Fibroblast of the conjunctiva (primary cell): ENCODE results near the gene PBX1.
"Not testable (repeated sequence)": the region's sequence is repeated elsewhere in the genome, so short reads cannot be mapped to it uniquely, and the experiment has no call there.

Experiments used
- DNase-seq: peaks from one replicate; pipeline ENCODE4 v3.0.0-alpha.2; 2010; ENCODE audit warnings: low read depth

PBX1 gene

DNA sequence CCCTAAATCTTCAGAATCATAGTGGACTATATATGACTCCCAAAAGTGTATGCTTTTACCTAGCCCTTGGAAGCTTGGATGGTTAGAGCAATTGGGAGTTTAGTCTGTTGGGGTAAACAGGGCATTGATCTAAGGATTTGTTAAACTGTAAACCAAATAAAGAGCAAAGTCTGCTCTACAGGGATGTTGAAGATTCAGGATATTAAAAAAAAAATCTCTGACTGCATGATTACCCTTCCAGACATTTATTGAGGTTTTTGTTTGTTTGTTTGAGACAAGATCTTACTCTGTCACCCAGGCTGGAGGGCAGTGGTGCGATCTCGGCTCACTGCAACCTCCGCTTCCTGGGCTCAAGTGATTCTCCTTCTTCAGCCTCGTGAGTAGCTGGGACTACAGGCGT is 31.6 kb downstream of the PBX1 start:
- no peak for DNase-seq

DNA sequence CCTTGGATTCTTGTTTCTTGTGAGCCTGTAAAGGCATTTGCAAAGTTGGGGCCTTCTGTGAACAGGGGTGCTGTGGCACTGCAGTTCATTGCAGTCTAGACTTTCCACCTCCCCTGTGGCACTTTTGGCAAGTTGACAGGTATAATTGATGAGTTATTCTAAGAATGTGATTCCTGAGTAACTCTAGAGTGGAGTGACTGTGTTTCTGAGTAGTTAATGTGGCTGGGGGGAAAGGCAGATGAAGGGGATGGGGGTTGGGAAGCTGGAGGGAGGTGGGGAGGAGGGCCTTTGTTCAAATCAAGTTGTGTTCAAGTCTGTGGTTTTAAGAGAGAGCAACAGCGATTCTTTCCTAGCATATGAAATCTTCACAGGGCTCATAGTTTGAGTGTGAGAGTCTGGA is 32.9 kb downstream of the PBX1 start:
- no peak for DNase-seq

DNA sequence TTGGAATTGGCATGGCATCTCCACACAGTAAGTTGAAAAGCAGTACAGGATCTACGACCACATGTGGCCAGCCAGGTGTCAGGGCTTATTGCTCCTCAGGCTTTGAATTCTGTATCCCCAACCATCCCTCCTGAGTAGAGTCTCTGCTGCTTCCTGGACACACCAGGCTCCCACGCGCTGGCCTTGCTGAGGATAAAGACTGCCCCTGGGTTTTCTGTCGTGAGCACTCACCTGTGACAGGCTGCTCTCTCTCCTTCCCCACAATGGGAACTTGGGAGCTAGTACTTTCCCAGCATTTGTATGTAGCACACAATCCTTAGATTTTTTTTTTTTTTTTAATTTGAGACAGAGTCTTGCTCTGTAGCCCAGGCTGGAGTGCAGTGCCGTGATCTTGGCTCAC is 33.6 kb downstream of the PBX1 start:
- no peak for DNase-seq

DNA sequence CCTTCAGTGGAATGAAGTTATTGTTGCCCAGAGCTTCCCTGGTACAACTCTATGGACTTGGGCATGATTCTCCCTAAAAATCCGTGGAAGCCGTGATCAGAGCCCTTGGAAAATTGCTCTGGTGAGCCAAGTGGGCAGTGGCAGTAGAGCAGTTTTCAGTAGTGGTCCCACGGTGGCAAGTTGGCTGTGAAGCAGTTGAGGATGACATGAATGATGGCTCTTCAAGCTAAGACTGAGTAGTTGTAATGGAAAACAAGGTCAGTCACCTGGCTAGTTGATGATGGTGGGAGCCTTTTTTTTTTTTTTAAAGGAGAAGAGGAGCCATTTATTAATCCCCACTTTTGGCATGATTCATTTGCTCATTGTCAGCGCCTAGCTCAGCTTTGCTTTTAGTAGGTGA is 36.2 kb downstream of the PBX1 start:
- DNase-seq, result no peak

DNA sequence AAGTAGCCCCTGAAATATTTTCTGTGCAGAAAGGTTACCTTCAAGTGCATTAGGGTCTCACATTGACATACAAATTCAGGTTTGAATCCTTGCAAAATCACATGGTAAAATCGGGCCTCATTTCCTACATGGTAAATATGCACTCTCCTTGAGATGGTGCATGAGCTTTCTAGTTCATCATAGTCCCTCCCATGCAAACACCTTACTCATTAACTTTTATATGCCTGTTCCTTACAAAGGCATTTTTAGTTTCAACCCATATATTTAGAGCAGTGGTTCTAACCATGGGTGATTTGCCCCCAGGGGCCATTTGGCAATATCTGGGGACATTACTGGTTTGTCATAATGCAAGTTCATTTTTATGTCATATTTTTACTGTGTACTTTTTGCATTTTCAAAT is 37.2 kb downstream of the PBX1 start:
- no peak for DNase-seq

DNA sequence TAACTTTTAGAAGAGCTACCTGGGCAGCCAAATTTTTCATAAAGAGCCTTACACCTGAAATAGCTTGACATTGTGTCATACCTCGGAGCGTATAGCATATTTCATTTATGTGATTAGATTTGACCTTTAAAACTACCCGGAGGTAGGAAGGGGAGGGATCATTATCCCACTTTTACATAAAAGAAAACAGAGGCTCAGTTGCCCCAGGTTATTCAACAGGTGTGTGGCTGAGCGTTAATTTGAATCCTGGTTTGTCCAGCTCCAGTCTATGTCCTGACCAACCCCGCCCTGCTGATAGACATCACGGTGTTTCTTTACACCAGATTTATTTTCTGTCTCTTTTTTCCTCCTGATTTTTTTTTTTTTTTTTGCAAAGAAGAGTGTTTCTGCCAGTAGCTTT is 39.7 kb downstream of the PBX1 start:
- DNase-seq, result no peak

DNA sequence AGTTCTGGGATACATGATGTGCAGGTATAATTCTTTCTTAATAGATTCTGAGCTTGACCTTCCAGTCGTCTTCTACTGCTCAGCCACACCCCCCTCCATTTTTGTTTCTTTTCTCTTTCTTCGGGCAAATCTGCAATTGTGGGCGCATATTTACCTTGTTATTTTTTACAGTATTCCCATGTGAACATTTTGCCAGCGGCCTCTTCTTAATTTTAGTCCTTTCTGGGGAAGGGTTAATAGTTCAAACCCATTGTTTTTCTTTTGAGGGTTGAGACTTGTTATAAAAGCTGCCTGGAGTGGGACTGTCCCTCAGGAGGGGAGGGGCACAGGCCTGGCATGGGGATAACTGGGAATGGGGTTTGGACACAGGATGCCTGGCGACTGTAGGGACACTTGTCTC is 40.3 kb downstream of the PBX1 start:
- no peak for DNase-seq

DNA sequence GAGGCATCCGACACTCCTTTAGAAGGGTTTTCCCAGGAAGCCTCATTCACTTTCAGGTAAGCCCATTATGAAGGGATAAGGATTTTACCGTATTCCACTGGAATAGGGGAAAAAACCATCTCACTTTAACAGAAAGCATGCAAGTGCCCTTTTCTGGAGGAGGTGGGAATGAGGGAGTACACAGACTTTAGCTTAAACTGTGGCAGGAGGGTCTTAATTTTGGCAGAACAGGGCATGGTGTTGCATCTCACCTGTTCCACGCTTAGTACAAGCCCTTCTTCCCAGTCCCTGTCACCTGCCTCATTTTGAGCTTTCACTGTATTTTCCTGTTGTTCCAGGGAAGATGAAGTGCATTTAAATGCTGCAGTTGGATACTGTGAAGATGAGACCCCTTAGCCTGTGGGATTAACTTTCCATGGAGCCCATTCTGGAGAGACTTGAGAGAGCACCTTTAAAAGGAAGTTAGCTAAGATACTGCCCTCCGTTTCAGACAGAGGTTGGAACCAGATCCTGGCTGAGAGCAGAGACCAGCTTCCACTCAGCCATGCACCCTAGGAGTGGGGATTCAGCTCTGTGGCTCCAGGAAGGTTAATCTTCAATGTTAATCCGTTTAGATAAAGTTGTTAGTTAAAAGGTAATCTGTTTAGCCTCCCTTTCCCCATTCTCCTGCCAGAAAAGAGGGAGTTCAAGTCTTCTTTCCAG is 42.6 kb downstream of the PBX1 start:
- no peak for DNase-seq

DNA sequence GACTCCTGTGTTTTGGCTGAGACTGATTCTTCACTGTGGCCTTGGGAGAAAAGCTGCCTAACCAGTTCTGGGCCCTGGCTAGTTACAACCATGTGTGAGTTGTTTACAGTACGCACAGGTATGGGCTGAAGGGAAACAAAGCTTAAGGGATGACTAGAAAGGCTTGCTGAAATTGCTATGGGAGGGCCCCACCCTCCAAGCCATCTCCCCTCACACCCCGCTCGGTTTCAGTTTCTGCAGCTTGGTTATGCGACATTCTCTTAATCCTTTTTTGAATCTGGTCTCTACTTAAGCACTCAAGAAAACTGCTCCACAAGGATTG is 43.1 kb downstream of the PBX1 start:
- DNase-seq, result no peak

DNA sequence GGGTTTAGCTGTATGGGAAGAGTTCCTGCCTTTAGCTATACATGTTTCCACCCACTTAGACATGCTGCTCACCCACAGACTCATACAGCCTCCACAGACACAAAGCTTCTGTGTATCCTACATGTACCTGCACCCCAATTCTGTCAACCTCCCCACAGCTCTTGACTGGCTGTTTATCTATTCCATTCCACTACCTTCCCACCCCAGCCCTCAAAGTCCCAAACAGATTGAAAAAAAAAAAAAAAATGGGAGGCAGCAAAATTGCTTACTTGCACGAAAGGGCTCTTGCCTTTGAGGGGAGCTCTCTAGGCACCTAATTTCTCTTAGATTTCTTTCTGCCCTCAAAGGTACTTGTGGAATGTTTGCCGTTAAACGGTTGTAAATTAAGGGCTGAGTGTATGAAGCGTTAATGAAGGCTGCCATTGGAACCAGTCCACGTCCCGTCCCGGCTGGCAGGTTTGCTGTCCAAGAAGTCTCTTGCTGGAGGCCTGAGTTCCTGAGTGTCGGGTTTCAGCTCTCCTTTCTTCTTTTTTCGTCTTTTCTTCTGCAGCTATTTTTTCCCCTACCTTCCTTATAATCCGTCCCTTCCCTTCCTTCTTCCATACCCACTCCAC is 43.6 kb downstream of the PBX1 start:
- DNase-seq, result no peak

DNA sequence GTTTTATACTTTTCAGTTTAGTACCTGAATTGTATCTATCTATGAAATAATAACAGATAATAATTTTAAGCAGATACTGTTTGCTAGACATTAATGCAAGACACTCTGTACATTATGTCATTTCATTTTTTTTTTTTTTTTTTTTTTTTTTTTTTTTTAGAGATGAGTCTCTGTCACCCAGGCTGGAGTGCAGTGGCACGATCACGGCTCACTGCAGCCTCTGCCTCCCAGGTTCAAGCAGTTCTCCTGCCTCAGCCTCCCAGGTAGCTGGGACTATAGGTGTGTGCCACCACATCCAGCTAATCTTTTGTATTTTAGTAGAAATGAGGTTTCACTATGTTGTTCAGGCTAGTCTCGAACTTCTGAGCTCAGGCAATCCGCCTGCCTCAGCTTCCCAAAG is 44.8 kb downstream of the PBX1 start:
- not testable (repeated sequence) for DNase-seq

DNA sequence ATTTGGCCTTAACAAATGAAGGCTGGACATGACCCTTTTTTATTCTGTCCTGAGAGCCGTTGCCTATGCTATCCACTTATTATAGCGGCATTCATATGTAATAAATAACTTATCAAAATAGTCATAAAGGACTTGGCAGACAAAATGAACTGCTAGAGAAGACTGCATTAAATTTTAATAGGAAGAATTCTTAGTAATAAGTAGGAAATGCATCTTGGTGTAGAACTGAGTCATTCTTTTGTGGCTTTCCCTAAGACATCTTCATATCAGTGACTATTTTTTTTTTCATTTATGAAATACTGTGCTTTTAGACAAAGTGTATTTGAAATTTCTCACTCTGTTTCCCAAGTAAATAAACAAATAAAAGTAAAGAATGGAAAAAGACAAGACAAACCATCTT is 45.6 kb downstream of the PBX1 start:
- no peak for DNase-seq

DNA sequence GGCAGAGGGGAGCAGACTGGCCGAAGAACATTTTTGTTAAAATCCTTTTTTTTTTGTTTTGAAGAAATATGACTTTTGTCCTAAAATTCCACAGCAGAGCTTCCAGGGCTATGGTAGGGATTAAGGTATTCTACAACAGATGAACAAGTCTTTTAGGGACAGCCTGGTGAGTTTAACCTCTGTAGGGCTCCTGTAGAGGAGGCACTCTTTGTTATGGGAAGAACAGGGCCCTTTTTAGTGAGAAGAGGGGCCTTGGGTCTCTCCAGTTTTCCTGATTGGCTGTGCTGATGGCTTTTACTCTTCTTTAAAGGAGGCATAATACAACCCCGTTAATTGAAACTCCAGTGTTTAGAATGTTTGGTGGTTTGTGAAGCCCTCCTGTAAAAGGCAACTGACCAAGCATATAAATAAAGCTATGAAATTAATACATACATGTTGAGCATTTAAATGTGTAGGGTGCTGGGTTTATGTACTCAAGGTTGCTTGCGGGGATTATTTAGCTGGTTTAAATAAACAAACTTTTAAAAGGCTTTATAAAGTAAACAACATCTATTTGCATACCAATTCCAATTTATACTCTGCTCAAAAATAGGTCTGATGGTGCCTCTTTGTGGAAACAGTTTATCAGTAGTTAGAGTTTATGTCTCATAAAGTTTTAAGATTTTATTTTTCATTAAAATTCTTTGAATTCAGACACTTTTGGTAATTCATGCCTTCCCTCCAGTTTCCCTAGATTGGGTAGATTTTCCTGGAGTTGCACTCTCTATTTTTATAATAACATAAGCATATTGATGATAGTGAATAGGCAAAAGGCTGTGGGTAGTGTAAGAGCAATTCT is 46.5 kb downstream of the PBX1 start:
- no peak for DNase-seq

DNA sequence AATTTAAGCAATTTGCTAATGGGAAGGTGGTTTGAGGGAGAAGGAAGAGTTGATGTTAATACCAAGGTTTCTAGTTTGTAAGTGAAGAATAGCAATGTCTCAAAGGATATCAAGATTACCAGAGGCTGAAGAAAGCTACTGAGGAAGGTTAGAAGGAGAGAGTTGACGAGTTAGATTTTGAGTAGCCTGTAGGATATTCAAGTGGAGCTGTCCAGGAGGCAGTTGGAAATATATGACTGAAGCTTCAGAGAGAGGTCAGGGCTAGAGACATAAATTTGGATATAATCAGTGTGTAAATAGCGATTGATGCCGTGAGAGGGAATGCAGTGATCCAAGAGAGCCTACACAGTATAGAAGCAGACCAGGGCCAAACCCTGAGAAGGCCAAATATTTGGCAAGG is 48.4 kb downstream of the PBX1 start:
- no peak for DNase-seq

DNA sequence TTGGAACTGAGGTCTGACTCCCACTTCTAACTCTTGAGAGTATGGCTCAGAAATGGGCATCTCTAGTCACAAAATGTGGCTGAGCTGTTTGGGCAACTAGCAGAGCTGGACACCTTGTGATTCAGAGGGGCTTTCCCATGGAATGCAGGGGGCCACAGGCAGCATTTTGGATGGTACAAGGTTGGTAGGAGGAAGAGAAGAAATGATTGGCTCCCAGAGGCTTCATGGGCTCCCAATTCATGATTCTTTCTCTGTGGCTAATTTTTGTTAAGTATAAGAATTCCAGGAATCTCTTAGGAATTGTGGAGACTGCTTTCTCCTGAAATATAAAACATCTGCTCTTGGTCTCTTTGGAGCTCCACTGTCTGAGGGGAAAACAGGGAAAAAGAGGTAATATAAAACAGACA is 49.7 kb downstream of the PBX1 start:
- no peak for DNase-seq

DNA sequence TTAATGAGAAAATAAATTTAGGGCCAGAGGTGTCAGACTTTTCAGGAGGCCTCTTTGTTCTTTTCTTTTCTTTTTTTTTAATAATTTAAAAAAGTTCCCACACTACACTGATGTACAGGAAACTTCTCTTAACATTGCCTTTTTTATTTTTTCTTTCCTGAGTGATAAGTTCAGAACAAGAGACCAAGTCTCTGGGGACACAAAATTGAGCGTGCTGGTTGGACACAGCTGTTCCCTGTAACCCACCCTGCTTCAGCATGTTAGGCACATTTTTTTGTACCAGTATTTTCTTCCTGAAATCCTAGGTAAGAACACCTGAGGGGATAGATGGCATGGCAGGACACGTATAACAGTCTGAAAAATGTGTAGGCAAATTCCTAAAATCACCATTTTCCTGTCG is 50.1 kb downstream of the PBX1 start:
- no peak for DNase-seq

DNA sequence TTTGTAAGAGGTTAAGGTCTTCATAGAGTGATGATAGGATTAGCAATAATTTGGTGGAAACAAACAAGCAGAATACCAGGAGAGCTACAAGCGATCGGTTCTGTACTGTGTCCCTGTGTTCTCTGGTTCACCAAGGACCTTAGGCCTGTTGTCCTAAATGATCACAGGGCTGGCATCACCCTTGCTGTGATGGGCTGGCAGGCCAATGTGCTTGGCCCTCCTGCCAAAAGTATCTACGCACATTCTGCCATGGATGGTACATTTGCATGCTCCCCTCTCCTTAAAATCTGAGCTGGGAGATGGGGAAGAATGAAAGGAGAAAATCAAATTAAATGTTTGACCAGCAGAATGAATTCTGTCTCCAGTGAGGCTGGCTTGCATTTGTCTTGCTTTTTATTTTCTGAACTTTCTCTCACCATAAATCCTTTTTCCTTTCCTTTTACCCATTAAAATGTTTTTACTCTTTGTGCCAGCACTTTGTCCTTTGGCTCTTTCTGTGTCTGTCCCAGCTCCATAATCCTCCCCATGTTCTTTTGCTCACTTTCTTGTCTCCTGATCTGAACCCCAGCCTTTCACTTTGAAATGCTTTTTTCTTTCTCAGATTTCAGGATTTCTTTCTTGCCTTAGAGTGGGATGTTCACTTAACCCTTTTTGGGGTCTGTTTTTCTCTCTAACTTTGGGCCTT is 51.7 kb downstream of the PBX1 start:
- DNase-seq, result no peak

DNA sequence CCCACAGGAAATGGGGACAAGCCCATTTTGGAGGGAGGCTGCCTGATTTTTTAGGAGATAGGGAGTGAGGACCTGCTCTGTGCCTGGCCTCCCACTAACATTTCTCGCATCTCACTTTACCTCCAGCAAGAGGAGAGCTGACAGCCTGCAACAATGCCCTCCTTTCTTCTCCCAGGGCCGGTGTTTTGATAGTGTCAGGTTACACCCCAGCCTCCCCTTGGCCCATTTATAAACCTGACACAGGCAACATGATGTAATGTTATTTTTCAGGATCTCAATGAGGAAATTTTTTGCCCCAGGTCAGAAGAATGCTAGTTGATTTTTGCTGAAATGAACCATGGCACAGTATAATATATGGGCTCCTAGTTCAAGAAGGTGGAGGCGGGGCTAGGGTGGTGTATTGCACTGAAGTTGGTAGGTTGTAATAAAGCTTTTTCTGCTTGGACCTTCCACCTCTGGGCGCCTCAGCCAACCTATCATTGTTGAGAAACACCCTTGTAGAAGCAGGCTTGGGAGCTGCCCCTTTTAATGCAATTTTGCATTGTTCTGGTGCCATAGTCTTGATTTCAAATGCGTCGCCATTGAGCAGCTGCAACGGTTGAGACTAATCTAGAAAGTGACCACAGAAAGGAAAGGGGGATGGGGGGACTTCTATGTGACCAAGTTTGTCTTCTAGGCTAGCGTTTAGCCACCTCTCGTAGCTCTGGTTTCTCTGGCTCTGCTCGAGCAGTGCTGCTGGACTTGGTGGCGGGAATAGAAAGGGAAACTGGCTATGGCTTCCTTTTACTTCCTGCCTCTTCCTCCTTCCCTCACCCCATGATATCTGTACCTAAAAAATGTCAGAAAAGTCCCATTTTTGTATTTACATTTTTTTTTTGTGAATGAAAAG is 53.0 kb downstream of the PBX1 start:
- DNase-seq, result peak; percentile 53

DNA sequence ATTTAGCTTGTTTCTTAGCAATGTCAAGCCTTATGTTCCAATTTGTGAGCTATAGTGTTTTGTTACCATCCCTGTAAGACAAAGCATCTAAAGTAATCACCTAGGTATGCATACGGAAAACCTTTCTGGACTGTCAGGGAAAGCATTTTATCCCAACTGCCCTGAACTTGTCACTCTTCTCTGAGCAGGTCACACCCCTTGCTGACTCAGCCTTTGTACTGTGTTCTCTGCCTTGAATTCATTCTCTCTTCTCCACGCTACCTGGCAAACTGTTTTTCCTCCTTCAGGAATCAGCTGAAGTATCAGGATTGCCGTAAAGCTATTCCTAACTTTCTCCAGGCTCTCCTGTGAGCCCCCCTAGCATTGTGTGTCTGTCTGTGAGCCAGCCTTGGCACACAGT is 54.2 kb downstream of the PBX1 start:
- no peak for DNase-seq

DNA sequence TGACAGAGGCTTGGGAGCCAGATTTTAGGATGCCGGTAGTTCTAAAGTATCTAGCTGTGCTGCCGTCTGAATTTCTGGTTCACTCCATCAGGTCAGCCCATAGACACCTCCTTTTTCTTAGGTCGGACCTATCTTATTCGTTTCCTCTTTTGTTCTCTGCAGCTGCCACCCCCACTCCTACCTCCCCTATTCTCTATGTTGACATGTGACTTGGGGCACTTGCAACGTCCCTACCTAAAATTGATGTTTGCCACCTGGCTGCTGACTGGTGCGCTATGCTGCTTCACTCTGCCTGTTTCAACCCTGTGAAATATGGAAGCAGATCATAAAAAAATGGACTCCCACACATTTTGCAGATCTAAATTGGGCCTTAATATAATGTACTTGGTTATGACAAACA is 55.3 kb downstream of the PBX1 start:
- DNase-seq, result no peak

DNA sequence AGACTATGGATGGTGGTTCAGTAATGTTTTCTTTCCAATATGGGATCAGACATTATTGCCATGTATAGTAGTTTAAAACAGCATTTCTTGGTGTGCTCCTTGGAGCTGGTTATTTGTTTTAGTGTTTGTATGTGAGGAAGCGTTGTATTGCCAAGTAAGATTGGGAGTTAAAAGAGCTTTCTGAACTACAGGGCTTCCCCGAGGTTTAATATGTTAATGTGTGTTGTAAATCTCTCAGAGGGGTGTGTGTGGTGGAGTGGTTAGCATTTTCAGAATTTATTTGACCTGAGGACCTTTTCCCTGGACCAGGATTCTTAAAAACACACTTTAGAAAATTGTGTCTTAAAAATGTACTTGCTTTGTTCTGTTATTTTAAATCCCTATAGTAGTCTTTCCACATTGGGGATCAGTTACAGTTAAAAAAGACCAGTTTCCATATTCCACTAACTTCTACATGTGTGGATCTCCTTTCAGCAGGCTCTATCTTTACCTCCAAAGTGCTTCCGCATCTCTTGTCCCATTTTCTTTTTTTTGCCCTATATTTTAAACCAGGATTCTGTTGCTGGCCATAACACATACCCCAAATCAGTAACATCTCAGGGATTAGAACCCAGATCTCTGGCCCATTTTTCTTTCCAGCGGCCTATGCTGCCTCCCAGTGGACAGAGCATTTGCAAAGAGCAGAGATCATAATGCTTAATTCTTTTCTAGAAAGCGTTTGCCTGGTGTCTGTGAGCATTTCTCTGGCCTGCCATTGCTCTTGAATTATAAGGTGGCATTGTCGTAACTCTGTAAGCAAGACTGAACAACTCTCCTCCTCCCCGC is 58.6 kb downstream of the PBX1 start:
- no peak for DNase-seq
